Spleen (tissue), 11 donors: Measurements from ENCODE around the gene FAF1. TPM values are rescaled to one million over a fixed set of nuclear protein-coding genes. Genes with fewer than 3 reads are reported as not detected.

ENCODE experiments used
- DNase-seq: peaks from one replicate; pipeline ENCODE4 v3.0.0-alpha.2; 2020
- H3K27ac ChIP-seq, 8 donors: fragments of 200-600 bp; sonication (generic) in 7 of 8; 1 replicate in 4 of 8; 2 replicates in 4 of 8; pipeline versions ENCODE4 v1.5.0 to v1.8.0; 2016 to 2021; ENCODE audit warnings: inconsistent platforms in 4 of 8, mild to moderate bottlenecking in 4 of 8, moderate library complexity in 1 of 8
- H3K27me3 ChIP-seq, 7 donors: fragments of 200-600 bp; sonication (generic) in 6 of 7; replicated peaks in 1 of 7; 1 replicate in 4 of 7; 2 replicates in 3 of 7; pipeline versions ENCODE4 v1.5.0 to v1.8.0; 2016 to 2021; ENCODE audit warnings: inconsistent platforms in 3 of 7, mild to moderate bottlenecking in 1 of 7
- H3K36me3 ChIP-seq, 6 donors: fragments of 200-600 bp; sonication (generic) in 5 of 6; 1 replicate in 4 of 6; 2 replicates in 2 of 6; pipeline versions ENCODE4 v1.5.0 to v1.8.0; 2016 to 2021; ENCODE audit warnings: inconsistent platforms in 2 of 6
- H3K4me1 ChIP-seq, 6 donors: fragments of 200-600 bp; sonication (generic) in 5 of 6; 1 replicate in 3 of 6; 2 replicates in 3 of 6; pipeline versions ENCODE4 v1.5.0 to v1.8.0; 2016 to 2021; ENCODE audit warnings: inconsistent platforms in 3 of 6
- H3K4me3 ChIP-seq, 8 donors: fragments of 200-600 bp; sonication (generic) in 7 of 8; 1 replicate in 4 of 8; 2 replicates in 4 of 8; pipeline versions ENCODE4 v1.5.0 to v1.8.0; 2016 to 2021; ENCODE audit warnings: inconsistent platforms in 4 of 8, mild to moderate bottlenecking in 4 of 8, moderate library complexity in 2 of 8
- H3K9me3 ChIP-seq, 8 donors: fragments of 200-600 bp; sonication (generic) in 7 of 8; 1 replicate in 4 of 8; 2 replicates in 4 of 8; pipeline versions ENCODE4 v1.5.0 to v1.8.0; 2016 to 2021; ENCODE audit warnings: inconsistent platforms in 4 of 8
- CTCF ChIP-seq, 11 experiments: fragments of 200-600 bp in 7 of 11; fragments of 450-650 bp in 4 of 11; sonication (generic) in 4 of 11; IDR thresholded peaks in 8 of 11; conservative IDR thresholded peaks in 3 of 11; 1 replicate in 7 of 11; 2 replicates in 4 of 11; pipeline versions ENCODE4 v1.4.0 to v1.8.0; 2016 to 2021; ENCODE audit warnings: antibody characterized with exemption in 11 of 11, inconsistent platforms in 4 of 11, mild to moderate bottlenecking in 1 of 11
- POLR2A ChIP-seq, 3 donors: fragments of 450-650 bp; IDR thresholded peaks; one replicate each; pipeline ENCODE4 v1.5.1; 2017; ENCODE audit warnings: antibody characterized with exemption in 3 of 3, mild to moderate bottlenecking in 1 of 3
- POLR2AphosphoS5 ChIP-seq, 3 donors: sonication (generic); formaldehyde crosslinking; IDR thresholded peaks; one replicate each; pipeline ENCODE4 v1.5.1; 2017; ENCODE audit warnings: antibody characterized with exemption in 3 of 3
- WGBS, 5 donors: extraction: QIAGEN DNeasy Blood & Tissue Kit in 3 of 5; methylation state at CpG; one replicate each; pipeline versions ENCODE4 v1.1.5 to v1.1.7; 2013 to 2018; 5-methylcytosine and 5-hydroxymethylcytosine counted together
- intact Hi-C: fragments of 100-400 bp; cut with DNase I; formaldehyde crosslinking; loops from one replicate; pipeline ENCODE4 v1.15.0; 2023; ENCODE audit warnings: low total_unique reads
- polyA plus RNA-seq, 3 donors: library from polyadenylated mRNA; stranded (reverse); fragments of 200-250 nt; gene quantifications; one replicate each; pipeline ENCODE4 v1.2.1, GENCODE V29; 2013
- total RNA-seq, 7 donors: library from RNA; depleted of rRNA in 3 of 7; stranded (reverse); fragments of >200 nt in 3 of 7; fragmentation: NEBNext Ultra II Directional in 4 of 7; extraction: Animal tissue kit (Norgen Biotek cat#: 25700) in 4 of 7; gene quantifications; one replicate each; pipeline versions ENCODE4 v1.1.0 to v1.2.1, GENCODE V29; 2016 to 2021
- donor health status: healthy with polysubstance abuse.
- donor health status: DM: no; HTN: no; CAD: no; lungs with moderate emphysema.
- donor health status: DM: no; HTN: no; CAD: no.
- donor health status: Bipolar disorder and iron deficiency.
- donor health status: healthy.
- donor health status: DM: no; HTN: no; CAD: no.
- donor health status: DM: yes; HTN: yes; CAD: no.

FAF1 gene
- total and polyA plus RNA-seq, 10 donors, result 16.7 to 58.7 (median 40.0) TPM

- no peak overlapping the region for H3K27ac ChIP-seq
- intact Hi-C loops, result no loop called here
- 95 to 100% (median 100%) methylated on average over 1 of the region's 1 CpG for WGBS, 5 donors
Measured at GRCh38 chr1:50833216-50833615, 126.9 kb downstream of the FAF1 start.

GRCh38 chr1:50832167-50832566 lies 127.9 kb downstream of the FAF1 start:
- TF ChIP-seq CTCF (IDR thresholded peaks at IDR 0.05 in 8 of 11, conservative IDR thresholded peaks at IDR 0.05 in 3 of 11) (no peak), POLR2A (IDR thresholded peaks at IDR 0.05) (no peak)
- H3K9me3 ChIP-seq, result peaks cover 0 to 6% (median 0%) of the 10 kb centered on the region in 8 donors
- peaks cover 0 to 7% (median 0%) of the 10 kb centered on the region in 6 donors for H3K36me3 ChIP-seq
- DNase-seq, result no peak
- WGBS, 5 donors, result 96 to 100% (median 100%) methylated on average over 1 of the region's 1 CpG
- intact Hi-C loops, result no loop called here
- H3K27ac ChIP-seq, result no peak overlapping the region
- no peaks in the 10 kb centered on the region for H3K27me3 ChIP-seq
- peaks cover 0 to 6% (median 0%) of the 10 kb centered on the region in 6 donors for H3K4me1 ChIP-seq
- H3K4me3 ChIP-seq, result no peak overlapping the region

More at GRCh38 chr1:50833216-50833615, 126.9 kb downstream of the FAF1 start:
- DNase-seq, result no peak
- Histone ChIP-seq H3K4me1 (peaks cover 0 to 6% (median 0%) of the 10 kb centered on the region in 6 donors), H3K36me3 (peaks cover 0 to 7% (median 0%) of the 10 kb centered on the region in 6 donors), H3K4me3 (no peak overlapping the region), H3K9me3 (peaks cover 0 to 6% (median 0%) of the 10 kb centered on the region in 8 donors), H3K27me3 (no peaks in the 10 kb centered on the region)
- TF ChIP-seq CTCF (IDR thresholded peaks at IDR 0.05 in 8 of 11, conservative IDR thresholded peaks at IDR 0.05 in 3 of 11), result no peak
- TF ChIP-seq POLR2AphosphoS5 (IDR thresholded peaks at IDR 0.05), result no peak
- TF ChIP-seq POLR2A (IDR thresholded peaks at IDR 0.05), result no peak

- TF ChIP-seq CTCF (IDR thresholded peaks at IDR 0.05 in 8 of 11, conservative IDR thresholded peaks at IDR 0.05 in 3 of 11) (no peak), POLR2AphosphoS5 (IDR thresholded peaks at IDR 0.05) (no peak), POLR2A (IDR thresholded peaks at IDR 0.05) (no peak)
- WGBS, 5 donors, result 86 to 98% (median 97%) methylated on average over 5 of the region's 5 CpGs
- intact Hi-C loops, result no loop called here
Measured at GRCh38 chr1:50831300-50832061, 128.6 kb downstream of the FAF1 start.

DNA sequence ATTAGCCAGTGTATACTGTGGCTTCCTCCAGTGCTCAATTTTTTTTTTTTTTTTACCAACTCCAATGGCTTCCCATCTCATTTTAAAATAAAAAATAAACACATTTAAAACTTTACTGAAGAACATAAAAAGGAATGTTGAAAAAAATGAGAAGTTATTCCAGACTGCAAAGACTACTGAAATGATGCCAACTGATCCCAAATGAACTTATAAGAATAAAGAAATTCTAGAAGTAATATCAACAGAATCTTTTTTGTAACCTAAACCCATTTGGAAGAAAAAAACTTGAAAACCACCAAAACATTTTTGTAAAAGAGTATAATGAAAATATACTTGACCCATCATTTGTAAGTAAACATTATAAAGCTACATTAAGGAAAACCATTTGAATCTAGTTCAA lies 129.4 kb downstream of the FAF1 start:
- Histone ChIP-seq H3K27ac (no peak overlapping the region), H3K27me3 (no peaks in the 10 kb centered on the region), H3K9me3 (peaks cover 0 to 10% (median 4%) of the 10 kb centered on the region in 8 donors), H3K36me3 (peaks cover 0 to 7% (median 0%) of the 10 kb centered on the region in 6 donors), H3K4me1 (peaks cover 0 to 6% (median 0%) of the 10 kb centered on the region in 6 donors), H3K4me3 (no peak overlapping the region)
- TF ChIP-seq POLR2A (IDR thresholded peaks at IDR 0.05), result no peak
- TF ChIP-seq POLR2AphosphoS5 (IDR thresholded peaks at IDR 0.05), result no peak
- no peak for TF ChIP-seq CTCF (IDR thresholded peaks at IDR 0.05 in 8 of 11, conservative IDR thresholded peaks at IDR 0.05 in 3 of 11)
- intact Hi-C loops, result no loop called here
- DNase-seq, result no peak

More at GRCh38 chr1:50831300-50832061, 128.6 kb downstream of the FAF1 start:
- Histone ChIP-seq H3K9me3 (peaks cover 0 to 10% (median 4%) of the 10 kb centered on the region in 8 donors), H3K36me3 (peaks cover 0 to 7% (median 0%) of the 10 kb centered on the region in 6 donors), H3K4me3 (no peak overlapping the region), H3K27me3 (no peaks in the 10 kb centered on the region), H3K4me1 (peaks cover 0 to 6% (median 0%) of the 10 kb centered on the region in 6 donors), H3K27ac (no peak overlapping the region)
- DNase-seq, result no peak
